Naive B cell (primary cell): ENCODE data around the gene TRIM29. TPM values are rescaled to one million over a fixed set of nuclear protein-coding genes. Genes with fewer than 3 reads are reported as not detected.

Source experiments
- polyA plus RNA-seq, 6 donors: library from polyadenylated mRNA; unstranded; fragments of 300-500 nt; fragmentation: Illumina TruSeq; gene quantifications; one replicate each; pipeline ENCODE4 v1.2.3, GENCODE V29; 2021; ENCODE audit warnings: low read depth in 6 of 6

Gene TRIM29
- polyA plus RNA-seq, 6 donors from 2014 or later: not detected

Other genes with a start within 250 kb of the TRIM29 start
- 1 to 10 TPM in 4 of 6 donors, under 1 TPM in 1, not detected in 1; 0.60 to 3.0 (median 1.4) TPM for gene OAF, start 72.9 kb upstream of the TRIM29 start, polyA plus RNA-seq
- not detected for gene POU2F3, start 102.0 kb upstream of the TRIM29 start, polyA plus RNA-seq
- gene TLCD5, start 187.2 kb upstream of the TRIM29 start, polyA plus RNA-seq: not detected
- 1 to 10 TPM in 5 of 6 donors, not detected in 1; 2.3 to 4.3 (median 3.6) TPM for gene ARHGEF12, start 198.3 kb upstream of the TRIM29 start, polyA plus RNA-seq